ENCODE measurements around the gene NCCRP1.

The NCCRP1 gene, protein sequence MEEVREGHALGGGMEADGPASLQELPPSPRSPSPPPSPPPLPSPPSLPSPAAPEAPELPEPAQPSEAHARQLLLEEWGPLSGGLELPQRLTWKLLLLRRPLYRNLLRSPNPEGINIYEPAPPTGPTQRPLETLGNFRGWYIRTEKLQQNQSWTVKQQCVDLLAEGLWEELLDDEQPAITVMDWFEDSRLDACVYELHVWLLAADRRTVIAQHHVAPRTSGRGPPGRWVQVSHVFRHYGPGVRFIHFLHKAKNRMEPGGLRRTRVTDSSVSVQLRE

GRCh38 chr19:39196860-39197562 is at the start of gene NCCRP1:
NCCRP1 (plus strand) TSS chr19:39196964; CDS start chr19:39196983, 19 bp downstream.
- DNase-seq: no peak

GRCh38 chr19:39147480-39147879 is 49.3 kb upstream of the NCCRP1 start:
- no peak for DNase-seq

DNA sequence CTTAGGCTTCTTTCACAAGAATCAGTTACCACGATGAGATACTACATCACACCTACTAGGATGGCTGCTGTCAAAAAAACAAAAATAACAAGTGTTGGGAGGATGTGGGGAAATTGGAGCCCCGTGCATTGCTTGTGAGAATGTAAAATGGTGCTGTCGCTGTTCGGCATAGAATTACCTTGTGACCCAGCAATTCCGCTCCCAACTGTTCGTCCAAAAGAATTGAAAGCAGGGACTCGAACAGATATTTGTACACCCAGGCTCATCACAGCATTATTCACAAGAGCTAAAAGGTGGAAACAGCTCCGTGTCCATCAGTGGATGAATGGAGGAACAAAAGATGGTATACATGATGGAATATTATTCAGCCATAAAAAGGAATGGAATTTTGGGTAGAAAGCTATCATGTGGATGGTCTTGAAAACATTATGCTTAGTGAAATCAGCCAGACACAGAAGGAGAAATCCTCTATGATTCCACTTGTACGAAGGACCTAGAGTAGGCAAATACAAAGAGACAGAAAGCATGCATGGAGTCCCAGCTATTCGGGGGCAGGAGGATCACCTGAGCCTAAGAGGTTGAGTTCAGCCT is 47.7 kb upstream of the NCCRP1 start:
- DNase-seq: no peak

GRCh38 chr19:39150235-39150634 is 46.5 kb upstream of the NCCRP1 start:
- no peak for DNase-seq

DNA sequence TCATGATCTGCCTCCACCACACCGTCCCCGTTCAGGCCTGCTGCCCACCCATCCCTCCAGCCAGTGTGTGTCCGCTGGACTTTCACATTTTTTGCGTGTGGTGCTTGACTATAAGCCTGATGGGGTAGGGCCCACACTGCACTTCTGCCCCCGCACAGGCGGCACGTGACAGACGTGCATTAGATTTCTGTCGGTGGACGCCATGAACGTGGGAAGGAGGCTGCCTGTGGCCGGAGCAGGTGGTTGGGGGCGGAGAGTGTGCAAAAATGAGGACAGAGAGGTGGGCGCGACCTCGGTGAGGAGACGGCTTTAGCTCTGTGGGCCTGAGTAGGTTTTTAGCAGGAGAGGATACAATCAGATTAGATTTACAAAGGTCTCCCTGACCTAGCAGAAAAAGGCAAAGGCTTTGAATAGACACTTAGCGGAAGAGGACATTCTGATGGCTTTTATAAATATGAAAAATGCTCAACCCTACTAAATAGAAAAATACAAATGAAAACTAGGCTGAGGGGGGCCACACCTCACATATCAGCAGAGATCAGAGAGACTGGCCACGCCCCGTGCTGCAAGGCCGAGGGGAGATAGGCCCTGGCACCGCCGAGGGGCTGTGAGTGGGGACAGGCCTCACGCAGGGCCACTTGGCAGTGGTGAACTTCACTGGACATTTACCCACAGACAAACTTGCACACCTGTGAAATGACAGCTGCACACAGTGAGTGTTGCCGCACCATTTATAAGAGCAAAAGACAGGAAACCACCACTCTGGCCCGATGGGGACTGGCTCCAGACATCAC is 45.8 kb upstream of the NCCRP1 start:
- DNase-seq: no peak

DNA sequence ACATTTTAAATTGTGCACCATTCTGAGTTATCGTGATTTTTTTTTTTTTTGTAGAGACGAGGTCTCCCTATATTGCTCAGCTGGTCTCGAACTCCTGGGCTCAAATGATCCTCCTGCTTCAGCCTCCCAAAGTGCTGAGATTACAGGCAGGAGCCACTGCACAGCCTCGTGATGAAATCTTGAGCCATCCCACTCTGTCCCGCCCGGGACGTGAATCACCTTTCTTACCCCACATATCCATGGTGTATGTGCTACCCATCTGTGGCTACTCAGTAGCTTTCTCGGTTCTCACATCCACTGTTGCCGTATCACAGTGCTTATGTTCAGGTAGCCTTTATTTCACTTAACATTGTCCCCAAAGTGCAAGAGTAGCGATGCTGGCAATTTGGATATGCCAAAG is 44.7 kb upstream of the NCCRP1 start:
- no peak for DNase-seq

DNA sequence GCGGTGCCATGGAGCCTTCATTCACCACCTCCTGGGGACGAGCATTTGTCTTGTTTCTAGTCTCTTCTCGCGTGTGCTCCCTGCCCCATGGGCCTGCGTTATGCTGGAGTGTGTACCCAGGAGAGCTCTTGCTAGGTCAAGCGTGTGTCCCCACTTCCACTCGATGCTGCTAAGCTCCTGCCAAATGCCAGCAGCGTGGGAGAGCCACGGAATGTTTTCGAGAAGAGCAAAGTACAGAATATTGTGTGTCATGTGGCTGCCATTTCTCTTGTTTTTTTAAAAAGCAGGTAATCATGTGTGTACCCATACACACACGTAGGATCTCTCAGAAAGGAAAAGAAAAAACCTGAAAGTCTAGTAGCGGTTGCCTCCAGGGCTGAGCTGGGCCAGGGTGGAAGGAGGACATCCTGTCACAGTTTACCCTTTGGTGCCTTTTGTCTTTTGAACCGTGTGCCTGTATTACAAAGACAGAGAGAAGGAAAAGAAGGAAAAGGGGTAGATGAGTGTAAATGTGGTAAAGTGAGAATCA is 42.6 kb upstream of the NCCRP1 start:
- DNase-seq: no peak

DNA sequence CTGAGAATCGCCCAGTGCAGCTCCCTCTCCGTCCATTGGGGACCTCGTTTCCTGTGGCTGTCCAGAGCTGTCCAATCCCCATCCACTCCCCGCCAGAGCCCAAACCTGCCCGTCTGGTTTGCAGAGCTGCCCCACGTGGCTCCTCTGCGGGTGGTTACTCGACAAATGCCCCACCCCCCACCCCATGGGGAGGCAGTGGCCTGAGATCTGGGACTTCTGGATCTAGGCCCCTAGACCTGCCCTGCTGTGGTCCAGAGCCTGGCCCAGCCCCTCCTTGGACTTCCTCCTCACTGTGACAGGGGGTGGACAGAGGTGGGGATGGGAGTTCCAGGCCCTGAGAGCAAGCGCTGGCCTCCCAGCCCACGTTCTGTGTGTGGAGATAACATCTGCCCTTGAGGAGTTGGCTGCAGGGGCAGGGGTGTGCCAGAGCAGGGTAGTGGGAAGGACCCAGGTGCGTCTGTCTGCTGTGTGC is 42.1 kb upstream of the NCCRP1 start:
- no peak for DNase-seq

GRCh38 chr19:39155114-39155700 is 41.6 kb upstream of the NCCRP1 start:
- DNase-seq: no peak

GRCh38 chr19:39155741-39156140 is 41.0 kb upstream of the NCCRP1 start:
- no peak for DNase-seq

DNA sequence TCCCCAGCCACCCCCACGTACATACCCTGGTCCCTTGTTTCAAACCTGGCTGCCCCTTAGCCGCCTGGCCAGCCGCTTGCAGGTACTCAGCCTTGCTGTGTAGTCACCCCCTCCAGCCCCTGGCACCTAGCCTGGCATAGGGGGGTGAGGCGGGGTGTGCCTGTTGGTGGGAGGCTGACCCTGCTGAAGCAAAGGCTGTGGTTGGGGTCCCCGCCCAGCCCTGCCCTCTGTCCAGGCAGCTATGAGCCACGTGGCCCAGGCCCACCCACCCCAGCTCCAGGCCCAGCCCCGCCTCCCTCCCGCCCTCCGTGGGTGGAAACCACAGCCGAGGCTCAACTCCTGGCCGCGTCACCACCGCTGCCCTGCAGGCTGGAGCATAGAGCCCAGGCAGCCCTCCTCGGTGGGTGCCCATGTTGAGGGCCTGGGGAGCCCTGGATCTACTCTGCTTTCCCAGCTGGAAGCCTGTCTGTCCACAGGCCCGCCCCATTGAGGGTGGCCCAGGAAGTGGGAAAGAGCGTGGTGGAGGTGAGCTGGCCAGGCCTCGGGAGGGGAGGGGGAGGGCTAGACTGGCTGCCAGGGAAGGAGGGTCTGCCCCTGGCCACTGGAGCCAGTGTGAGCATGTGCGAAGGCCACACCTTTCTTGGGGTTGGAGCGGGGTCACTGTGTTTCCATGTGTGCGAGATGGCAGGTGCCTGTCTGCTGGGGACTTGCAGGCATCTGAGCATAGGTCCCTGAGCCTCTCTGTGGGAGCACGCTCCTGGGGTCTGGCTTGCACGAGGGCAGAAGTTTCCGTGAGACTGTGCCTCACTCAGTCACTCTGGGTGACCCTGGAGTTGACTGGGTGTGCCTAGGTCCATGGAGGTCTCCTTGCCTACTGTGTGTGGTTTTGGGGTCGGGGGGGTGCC is 40.2 kb upstream of the NCCRP1 start:
- DNase-seq: no peak

- no peak for DNase-seq
These were observed 39.3 kb upstream of the NCCRP1 start for GRCh38 chr19:39157275-39157996.

DNA sequence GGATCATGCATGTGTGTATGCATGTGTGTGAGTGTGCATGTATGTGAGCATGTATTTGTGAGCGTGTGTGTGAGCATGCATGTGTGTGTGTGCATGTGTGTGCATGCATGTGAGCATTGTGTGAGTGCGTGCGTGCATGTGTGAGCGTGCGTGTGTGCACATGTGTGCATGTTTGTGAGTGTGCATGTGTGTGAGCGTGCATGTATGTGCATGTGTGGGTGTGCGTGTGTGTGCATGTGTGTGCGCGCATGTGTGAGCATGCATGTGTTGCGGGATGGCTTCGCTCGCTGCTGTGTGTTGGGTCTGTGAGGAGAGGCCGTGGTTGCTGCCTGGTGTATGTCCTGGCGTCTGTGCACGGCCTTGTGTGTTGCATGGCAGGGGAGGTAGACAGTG is 38.8 kb upstream of the NCCRP1 start:
- DNase-seq: no peak

DNA sequence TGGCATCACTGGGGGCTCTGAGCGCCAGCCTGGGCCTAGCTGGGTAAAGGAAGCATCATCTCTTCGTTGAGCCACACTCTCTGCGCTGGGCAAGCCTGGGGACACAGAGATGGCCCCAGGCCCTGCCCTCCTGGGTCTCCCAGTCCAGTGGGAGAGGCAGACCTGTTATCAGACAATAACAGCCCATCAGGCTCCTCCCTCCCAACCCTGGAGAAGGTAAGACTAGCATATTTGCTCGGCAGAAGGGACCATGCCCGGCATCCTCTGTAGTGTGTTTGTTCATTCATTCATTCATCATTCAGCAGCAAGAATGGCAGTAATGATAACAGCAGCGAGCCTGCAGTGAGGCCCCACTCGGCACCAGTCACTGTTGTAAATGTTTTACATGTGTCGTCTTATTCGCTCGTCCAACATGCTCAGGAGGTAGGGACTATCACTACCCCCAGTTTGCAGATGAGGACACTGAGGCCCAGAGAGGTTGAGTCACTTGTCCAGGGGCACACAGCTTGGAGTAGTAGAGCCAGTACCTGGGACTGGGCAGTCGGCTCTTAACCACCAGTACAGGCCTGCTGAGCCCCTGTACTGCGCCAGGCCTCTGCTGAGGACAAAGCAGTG is 38.0 kb upstream of the NCCRP1 start:
- DNase-seq: no peak

- no peak for DNase-seq
These were observed 36.3 kb upstream of the NCCRP1 start for GRCh38 chr19:39160523-39160861.

DNA sequence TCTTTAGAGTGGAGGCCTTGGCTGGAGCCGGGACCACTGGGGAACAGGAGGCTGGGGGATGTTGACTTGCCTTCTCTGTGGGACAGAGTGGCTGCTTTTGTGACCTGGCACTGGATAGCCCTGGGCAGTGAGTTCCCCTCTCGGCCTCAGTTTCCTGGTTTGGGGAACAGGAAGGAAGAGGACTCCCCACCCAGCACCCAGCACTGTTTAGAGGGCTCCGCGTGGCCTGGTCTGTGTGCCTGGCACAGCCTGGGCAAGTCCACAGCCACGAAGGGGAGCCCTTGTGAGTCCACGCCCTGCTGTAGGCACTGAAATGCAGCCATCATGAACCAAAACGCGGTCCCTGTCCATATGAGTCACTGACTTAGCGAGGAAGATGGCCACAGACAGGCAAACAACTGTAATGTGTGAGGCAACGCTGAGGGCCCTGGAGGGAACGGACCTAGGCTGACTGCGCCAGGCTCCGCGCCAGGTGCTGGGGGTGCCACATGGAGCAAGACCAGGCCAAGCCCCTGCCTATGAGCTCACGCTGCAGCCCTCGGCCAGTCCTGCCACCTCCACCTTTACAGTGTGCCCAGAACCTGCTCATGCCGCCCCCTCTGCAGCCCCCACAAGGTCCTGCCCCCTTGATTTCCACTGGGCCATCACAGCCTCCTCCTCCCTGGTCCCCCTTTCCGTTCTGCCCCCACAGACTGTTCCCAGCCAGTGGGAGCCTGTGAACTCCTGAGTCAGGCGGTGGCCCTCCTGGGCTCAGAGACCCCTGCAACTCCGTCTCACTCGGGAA is 35.7 kb upstream of the NCCRP1 start:
- no peak for DNase-seq

DNA sequence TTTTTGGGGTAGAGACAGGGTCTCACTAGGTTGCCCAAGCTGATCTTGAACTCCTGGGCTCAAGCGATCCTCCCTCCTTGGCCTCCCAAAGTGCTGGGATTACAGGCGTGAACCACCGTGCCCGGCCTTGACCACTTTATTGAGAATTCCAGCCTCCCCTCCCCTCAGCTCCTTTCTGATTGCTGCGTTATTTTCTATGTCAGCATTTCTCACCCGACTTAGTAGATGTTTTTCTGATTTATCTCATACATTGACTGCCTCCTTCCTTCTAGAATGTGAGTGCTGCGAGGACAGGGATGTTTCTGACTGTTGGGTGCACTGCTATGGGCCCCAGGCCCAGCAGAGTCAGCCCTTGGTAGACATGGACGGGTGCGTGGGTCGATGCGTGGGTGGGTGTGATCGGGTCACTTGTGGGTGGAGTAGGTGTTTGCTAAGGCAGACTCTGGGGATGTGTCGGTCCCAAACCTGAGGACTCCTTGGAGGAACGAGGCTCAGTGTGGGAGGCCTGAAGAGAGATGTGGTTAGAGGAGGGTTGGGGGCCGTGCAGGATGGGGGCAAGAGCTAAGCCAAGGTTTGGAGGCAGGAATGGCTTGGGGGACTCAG is 34.2 kb upstream of the NCCRP1 start:
- no peak for DNase-seq

- DNase-seq: no peak
These were observed 33.1 kb upstream of the NCCRP1 start for GRCh38 chr19:39163621-39164020.

DNA sequence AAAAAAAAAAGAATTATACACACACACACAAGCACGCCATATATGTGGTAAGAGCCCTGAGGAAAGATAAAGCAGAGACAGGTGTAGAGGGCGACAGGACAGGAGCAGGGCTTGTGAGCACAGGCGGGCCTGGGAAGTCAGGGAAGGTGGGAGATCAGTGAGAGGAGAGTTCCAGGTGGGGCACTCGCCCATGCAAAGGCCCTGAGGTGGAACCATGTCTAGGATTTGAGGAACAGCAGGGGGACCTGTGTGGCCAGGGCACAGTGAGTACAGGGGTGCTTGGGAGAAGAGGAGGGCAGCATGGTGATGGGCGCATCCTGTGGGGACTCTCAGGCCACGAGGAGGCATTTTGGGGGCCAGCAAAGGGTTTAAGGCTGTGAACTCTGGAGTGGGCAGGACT is 32.5 kb upstream of the NCCRP1 start:
- DNase-seq: no peak
